GM19328 (cell line): ENCODE data around the gene INTS1.

Source experiments
- ATAC-seq: cut with Tn5 transposase; IDR thresholded peaks from one replicate; pipeline ENCODE4 v1.9.1; 2021; ENCODE audit warnings: mild to moderate bottlenecking, moderate library complexity; ENCODE audit not compliant: unreplicated experiment

The INTS1 gene

GRCh38 chr7:1503816-1504775 is at the start of gene INTS1:
Gene INTS1 (minus strand): TSS chr7:1504389. CDS start chr7:1503960, 429 bp downstream.
- peak; percentile 83 for ATAC-seq

GRCh38 chr7:1553512-1554210 is 49.5 kb upstream of the INTS1 start:
- ATAC-seq = no peak

DNA sequence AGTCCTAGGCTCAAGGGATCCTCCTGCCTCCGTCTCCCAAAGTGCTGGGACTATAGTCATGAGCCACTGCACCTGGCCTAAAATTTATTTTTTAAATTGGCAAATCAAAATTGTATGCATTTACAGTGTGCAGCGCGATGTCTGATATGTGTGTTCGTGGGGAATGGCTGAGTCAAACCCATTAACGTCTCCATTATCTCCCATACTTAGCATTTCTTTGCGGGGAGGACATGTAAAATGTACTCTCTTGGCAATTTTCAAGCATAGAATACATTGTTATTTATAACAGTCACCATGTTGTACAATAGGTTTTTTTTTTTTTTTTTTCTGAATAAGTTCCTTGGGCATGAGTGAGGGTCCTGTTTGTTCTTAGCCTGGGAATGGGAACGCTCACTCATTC is 48.0 kb upstream of the INTS1 start:
- no peak for ATAC-seq

DNA sequence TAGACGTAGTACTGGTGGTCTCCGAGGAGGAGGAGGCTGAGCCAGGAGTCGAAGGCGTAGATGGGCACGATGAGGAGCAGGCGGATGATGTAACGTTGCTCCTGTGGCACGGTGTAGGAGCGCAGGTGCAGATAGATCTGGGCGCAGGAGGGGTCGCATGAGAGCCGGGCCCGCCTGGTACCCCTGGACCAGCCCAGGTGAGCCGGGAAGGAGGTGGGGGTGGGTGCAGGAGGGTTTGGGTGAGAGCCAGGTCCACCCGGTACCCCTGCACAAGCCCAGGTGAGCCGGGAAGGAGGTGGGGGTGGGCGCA is 46.6 kb upstream of the INTS1 start:
- no peak for ATAC-seq

- no peak for ATAC-seq
These were observed 46.0 kb upstream of the INTS1 start for GRCh38 chr7:1550005-1550845.

DNA sequence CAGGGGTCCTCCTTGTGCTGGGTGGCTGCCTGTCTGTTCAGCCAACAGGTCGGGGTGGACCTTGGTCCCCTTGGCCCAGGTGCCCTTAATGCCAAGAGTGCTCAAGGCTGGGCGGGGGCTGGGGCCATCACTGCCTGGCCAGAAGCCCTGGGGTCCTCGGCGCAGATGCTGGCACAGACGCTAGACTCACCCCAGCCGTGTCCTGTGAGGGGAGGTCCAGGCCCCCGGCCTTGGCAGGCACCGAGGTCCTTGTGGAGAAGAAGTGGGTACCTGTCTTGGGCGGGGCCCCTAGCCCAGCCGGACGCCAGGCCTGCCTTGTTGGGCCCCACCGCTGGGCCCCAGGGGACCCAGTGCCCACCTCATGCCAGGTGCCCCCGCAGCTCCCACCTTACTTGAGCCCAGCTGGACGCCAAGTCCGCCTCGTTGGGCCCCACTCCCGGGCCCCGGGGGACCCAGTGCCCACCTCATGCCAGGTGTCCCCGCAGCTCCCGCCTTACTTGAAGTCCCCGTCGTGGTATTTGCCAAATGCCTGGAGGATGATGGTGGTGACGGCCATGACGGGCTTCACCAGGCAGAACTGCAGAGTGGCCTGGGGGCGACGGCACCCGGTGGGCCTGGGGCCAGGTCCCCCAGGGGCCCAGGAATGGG is 45.3 kb upstream of the INTS1 start:
- ATAC-seq = no peak

- ATAC-seq = no peak
These were observed 44.8 kb upstream of the INTS1 start for GRCh38 chr7:1548944-1549343.

DNA sequence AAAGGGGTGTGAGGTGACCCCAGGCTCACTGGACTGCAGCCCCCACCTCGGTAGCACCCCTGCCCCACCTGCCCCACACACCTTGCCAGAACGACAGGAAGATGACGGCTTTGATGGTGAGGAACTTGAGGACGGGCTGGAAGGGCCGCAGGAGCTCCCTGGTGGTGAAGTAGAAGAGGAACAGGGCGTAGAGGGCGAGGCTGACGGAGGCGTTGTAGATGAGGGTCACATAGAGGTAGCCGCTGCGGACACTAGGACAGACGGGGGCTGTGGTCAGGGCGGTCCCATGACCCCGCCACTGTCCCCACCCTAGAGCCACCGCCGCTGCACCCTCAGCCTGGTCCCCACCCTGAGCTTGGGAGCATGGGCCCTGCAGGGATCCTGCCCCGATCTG is 44.2 kb upstream of the INTS1 start:
- ATAC-seq = no peak

GRCh38 chr7:1547777-1548437 is 43.7 kb upstream of the INTS1 start:
- no peak for ATAC-seq

- ATAC-seq = no peak
These were observed 43.0 kb upstream of the INTS1 start for GRCh38 chr7:1546909-1547776.

GRCh38 chr7:1546274-1546908 is 42.2 kb upstream of the INTS1 start:
- ATAC-seq = no peak

GRCh38 chr7:1545417-1546246 is 41.4 kb upstream of the INTS1 start:
- no peak for ATAC-seq

DNA sequence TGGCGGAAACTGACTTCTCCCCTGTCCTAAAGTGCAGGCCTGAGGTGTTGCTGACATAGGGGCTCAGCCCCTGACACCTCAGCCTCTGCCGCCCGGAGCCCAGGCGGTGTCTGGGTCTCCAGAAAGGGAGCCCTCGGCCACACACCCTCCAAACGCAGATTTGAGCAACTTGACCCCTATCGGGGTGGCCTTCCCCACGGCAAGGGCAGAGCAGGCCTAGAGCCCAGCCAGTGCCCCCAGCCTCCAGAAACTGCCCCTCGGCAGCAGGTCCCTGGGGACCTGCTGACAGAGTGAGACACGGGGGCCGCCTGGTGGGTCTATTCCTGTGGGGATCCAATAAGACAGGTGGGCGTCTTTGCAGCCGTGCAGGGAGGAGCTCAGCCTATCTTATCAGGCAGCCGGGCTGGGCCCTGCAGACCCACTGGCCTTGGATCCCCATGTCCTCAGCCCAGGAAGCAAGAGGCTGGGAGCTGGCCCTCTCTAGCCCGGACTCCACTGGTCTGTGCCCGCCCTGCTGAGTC is 40.8 kb upstream of the INTS1 start:
- no peak for ATAC-seq

DNA sequence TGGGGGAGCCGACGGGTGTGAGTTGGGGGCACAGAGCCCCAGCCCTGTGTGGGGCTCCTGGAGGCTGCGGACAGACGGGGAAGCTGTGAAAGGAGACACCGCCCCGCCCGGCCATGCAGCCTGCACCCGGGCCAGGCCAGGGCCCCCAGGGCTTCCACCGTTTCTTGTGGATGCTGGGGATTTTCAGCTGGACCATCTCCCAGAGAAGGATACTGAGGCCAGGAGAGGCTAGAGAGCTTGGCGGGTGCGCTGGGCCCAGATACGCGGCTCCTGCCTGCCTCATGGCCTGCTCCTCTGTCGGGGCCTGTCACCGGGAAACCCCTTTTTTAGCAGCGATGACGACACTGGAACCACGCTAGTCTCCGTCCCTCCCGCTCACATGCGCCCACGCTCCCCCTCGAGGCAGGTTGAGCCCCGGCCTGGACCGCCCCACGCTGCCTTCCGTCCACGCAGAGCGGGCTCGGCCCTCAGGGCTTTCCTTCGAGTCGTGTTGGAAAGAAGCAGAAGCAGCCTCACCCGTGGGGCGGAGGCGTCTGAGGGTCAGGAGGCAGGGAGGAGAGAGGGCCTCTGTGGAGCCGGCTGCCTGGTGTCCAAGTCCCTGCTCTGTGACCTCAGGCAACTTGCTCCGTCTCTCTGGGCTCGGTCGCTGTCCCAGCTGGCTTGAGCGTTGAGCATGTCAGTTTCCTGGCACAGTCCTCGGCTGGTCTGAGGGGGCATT is 40.1 kb upstream of the INTS1 start:
- ATAC-seq = no peak

DNA sequence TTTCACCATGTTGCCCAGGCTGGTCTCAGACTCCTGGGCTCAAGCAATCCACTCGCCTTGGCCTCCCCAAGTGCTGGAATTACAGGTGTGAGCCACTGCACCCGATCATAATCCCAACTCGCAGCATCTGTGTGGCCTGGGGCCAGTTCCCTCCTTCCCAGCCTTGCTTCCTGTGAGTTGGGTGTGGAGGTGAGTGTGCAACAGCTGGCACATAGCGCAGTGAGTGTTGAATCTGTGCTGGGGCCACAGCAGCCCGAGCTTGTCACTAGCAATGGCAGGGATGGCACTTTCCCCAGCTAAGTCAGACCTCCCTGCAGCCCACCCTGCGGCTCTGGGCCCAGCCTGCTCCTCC is 39.6 kb upstream of the INTS1 start:
- no peak for ATAC-seq

- ATAC-seq = no peak
These were observed 38.9 kb upstream of the INTS1 start for GRCh38 chr7:1542841-1543747.
